Chondrocyte (in vitro differentiated cells): Measurements from ENCODE around the gene UBL5. TPM values are rescaled to one million over a fixed set of nuclear protein-coding genes. Genes with fewer than 3 reads are reported as not detected.
"Not testable (repeated sequence)": the region's sequence is repeated elsewhere in the genome, so short reads cannot be mapped to it uniquely, and the experiment has no call there.

Experiments used
- DNase-seq: peaks from one replicate; pipeline ENCODE4 v3.0.0; 2021; ENCODE audit warnings: mixed read lengths, low spot score
- H3K27ac Mint-ChIP-seq: one replicate; pipeline ENCODE4 v1.8.0; 2021; ENCODE audit warnings: mild to moderate bottlenecking, moderate library complexity, mixed read lengths; ENCODE audit not compliant: unreplicated experiment
- H3K27me3 Mint-ChIP-seq: 2 replicates; pipeline ENCODE4 v1.8.0; 2021; ENCODE audit warnings: low read depth, mixed read lengths
- H3K36me3 Mint-ChIP-seq: 2 replicates; pipeline ENCODE4 v1.8.0; 2021; ENCODE audit warnings: low read depth, mixed read lengths
- H3K4me1 Mint-ChIP-seq: 2 replicates; pipeline ENCODE4 v1.8.0; 2021; ENCODE audit warnings: low read depth, mild to moderate bottlenecking, mixed read lengths
- H3K4me3 Mint-ChIP-seq: one replicate; pipeline ENCODE4 v1.8.0; 2021; ENCODE audit warnings: mild to moderate bottlenecking, moderate library complexity, mixed read lengths; ENCODE audit not compliant: unreplicated experiment
- H3K9me3 Mint-ChIP-seq: 2 replicates; pipeline ENCODE4 v1.8.0; 2021; ENCODE audit warnings: low read depth, mixed read lengths
- CTCF ChIP-seq: fragments of 200-600 bp; sonication (generic); IDR thresholded peaks from 2 replicates; pipeline ENCODE4 v1.5.0; 2021; ENCODE audit warnings: antibody characterized with exemption, mild to moderate bottlenecking, moderate library complexity
- long read RNA-seq: library from polyadenylated mRNA; stranded (forward); transcript quantifications from one replicate; pipeline ENCODE4 v2.0.0, GENCODE V29; 2021
- total RNA-seq: library from RNA; stranded (reverse); gene quantifications from 3 replicates; pipeline ENCODE4 v1.2.1, GENCODE V29; 2021

UBL5 gene
- 265 to 294 TPM (median 265 TPM) in 3 replicates for total RNA-seq
- long read RNA-seq, transcript UBL5-202 (5 exons, 432 nt), result major isoform, 142 of 165 reads
- long read RNA-seq, transcript UBL5-201 (5 exons, 513 nt), result minor isoform, 12 of 165 reads
- long read RNA-seq, partial matches to known transcripts, result 4 of 165 reads
- long read RNA-seq, other reads (novel, unspliced or antisense), result 5 of 165 reads

DNA sequence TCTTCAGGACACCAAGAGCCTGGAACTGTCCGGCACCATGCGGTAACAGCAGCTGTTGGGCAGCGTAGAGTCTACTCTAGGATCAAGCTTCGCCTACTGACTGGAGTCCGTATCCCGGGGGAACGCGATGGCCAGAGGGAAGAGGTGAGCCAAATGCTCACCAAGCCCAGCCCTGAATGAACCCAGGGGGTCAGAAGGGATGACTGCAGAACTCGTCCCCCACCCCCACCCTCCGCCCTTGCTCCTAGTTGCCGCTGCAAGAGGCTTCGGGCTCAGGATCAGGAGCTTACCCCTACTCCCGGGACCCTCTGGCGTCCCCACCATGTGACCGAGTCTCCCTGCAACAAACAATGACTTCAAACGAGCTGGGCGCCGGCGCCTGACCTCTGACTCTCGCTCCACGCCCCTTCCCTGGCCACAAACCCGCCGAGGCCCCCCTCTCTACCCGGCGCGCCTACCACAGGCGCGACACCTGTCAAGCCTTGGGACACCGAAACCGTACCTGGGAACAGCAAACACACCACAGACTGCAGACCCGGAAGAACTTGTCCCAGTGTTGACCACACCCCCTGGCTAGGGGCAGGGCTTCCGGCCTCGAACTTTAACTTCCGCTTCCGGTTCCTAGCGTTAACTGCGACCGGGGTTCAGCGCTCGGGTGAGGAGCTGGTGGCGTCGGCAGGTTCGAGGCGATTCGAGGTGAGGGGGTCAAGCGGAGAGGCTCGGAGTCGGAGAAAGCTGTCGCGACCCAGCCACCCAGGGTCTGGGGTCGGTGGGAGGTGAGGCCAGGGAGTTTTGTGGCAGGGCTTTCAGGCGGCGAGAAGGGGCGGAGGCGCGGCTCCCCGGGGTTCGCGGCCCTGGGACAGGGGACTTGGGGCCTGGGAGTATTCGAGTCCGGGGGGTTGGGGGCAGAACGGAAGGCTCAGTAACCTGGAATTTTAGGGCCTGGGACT, at the start of gene UBL5:
UBL5 (plus strand) TSS at position 630 of the 950 bp plus-strand sequence. CDS start 420 bp downstream, outside the sequence.
- H3K4me1 Mint-ChIP-seq, result peaks cover 36% of the 10 kb centered on the region
- TF ChIP-seq CTCF, result peak; percentile 5
- DNase-seq, result peak; percentile 94
- peak within 1 kb of the TSS; percentile 100 for H3K4me3 Mint-ChIP-seq
- H3K27me3 Mint-ChIP-seq, result no peaks in the 10 kb centered on the region
- H3K9me3 Mint-ChIP-seq, result no peaks in the 10 kb centered on the region
- peak within 1 kb of the TSS; percentile 98 for H3K27ac Mint-ChIP-seq
- peaks cover 1% of the 10 kb centered on the region for H3K36me3 Mint-ChIP-seq

- peaks cover 23% of the 10 kb centered on the region for H3K4me1 Mint-ChIP-seq
- H3K9me3 Mint-ChIP-seq, result peaks cover 5% of the 10 kb centered on the region
- H3K36me3 Mint-ChIP-seq, result peaks cover 6% of the 10 kb centered on the region
- no peak for TF ChIP-seq CTCF
- H3K27me3 Mint-ChIP-seq, result no peaks in the 10 kb centered on the region
- H3K27ac Mint-ChIP-seq, result no peak overlapping the region
- no peak overlapping the region for H3K4me3 Mint-ChIP-seq
- no peak for DNase-seq
These were observed 45.4 kb upstream of the UBL5 start for GRCh38 chr19:9782338-9782737.

DNA sequence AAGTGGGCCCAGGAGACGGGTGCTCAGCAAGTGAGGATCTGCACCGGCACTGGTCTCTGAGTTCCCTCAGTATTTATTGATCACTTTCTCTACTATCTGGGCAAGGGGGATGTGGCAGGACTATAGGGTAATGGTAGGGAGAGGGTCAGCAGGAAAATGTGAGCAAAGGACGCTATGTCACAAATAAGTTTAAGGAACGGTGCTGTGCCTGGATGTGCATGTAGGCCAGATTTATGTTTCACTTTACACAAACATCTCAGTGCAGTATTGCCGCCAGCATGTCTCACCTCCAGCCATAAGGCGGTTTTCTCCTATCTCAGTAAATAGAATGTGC, 43.6 kb upstream of the UBL5 start:
- H3K27ac Mint-ChIP-seq, result peak overlapping the region; percentile 95
- not testable (repeated sequence) for DNase-seq, H3K9me3 Mint-ChIP-seq, H3K36me3 Mint-ChIP-seq, H3K27me3 Mint-ChIP-seq
- H3K4me3 Mint-ChIP-seq, result peak overlapping the region; percentile 80
- peaks cover 23% of the 10 kb centered on the region for H3K4me1 Mint-ChIP-seq

DNA sequence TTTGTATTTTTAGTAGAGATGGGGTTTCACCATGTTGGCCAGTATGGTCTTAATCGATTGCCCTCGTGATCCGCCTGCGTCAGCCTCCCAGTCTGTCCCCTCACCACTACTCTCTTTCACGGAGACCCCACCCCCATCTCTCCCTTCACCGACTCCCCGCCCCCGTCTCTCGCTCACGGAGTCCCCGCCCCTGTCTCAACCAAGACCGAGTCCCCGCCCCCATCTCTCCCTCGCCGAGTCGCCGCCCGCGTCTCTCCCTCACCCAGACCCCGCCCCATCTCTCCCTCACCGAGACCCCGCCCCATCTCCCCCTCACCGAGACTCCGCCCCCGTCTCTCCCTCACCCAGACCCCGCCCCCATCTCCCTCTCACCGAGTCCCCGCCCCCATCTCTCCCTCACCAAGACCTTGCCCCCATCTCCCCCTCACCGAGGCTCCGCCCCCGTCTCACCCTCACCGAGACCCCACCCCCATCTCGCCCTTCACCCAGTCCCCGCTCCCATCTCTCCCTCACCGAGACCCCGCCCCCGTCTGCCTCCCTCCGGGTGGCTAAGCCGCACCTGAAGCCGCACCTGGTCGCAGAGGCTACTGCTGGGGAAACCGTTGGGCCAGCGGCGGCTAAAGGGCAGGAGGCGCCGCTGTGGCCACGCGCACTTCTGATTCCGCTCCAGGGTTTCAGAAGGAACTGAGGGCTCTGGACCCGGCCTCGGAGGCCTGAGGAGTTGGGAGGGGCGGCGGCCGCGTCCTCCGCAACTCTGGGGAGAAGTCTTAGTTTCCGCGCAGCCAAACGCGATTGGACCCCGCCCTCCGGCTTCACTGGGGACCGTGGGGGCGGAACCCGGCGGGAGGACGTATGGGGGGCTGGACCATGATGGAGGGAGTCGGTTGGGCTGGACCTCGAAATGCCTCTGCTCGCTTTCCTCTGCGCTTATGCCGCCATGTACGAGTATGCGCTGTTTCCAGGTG, 42.1 kb upstream of the UBL5 start:
- Mint-ChIP-seq H3K27ac (peak overlapping the region; percentile 95), H3K4me1 (peaks cover 29% of the 10 kb centered on the region), H3K36me3 (no peaks in the 10 kb centered on the region), H3K27me3 (no peaks in the 10 kb centered on the region), H3K4me3 (peak overlapping the region; percentile 80), H3K9me3 (no peaks in the 10 kb centered on the region)
- TF ChIP-seq CTCF, result no peak
- peak; percentile 99 for DNase-seq

DNA sequence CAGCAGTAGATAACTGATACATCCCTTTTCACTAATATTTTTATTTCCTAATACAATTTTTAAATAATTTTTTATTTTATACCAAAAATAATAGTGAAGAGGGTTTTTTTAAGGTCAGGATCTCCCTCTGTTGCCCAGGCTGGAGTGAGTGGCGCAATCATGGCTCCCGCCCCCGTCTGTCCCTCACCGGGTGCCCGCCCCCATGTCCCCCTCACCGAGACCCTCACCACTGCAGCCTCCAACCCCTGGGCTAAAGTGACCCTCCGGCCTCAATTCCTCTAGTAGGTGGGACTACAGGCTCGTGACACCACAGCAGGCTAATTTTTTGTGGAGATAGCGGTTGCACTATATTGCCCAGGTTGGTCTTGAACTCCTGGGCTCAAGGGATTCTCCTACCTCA, 41.4 kb upstream of the UBL5 start:
- Mint-ChIP-seq H3K9me3 (no peaks in the 10 kb centered on the region), H3K4me1 (peaks cover 31% of the 10 kb centered on the region), H3K4me3 (peak overlapping the region; percentile 80), H3K27ac (peak overlapping the region; percentile 95), H3K36me3 (no peaks in the 10 kb centered on the region), H3K27me3 (no peaks in the 10 kb centered on the region)
- no peak for DNase-seq
- TF ChIP-seq CTCF, result no peak
